Activated T-helper 1 cell treated with anti-CD3 and anti-CD28 coated beads, Interleukin-12 subunit alpha, Interleukin-12 subunit beta, Interleukin-2, Interleukin-4 antibody, amounts not matched to agents 30 ng/mL and 10 ng/mL and 1 ng/mL, durations not matched to agents 14 hours and 24 hours and 36 hours (primary cell): Measurements from ENCODE around the gene SACM1L. TPM values are rescaled to one million over a fixed set of nuclear protein-coding genes. Genes with fewer than 3 reads are reported as not detected.

ENCODE experiments used
- DNase-seq: peaks from one replicate; pipeline ENCODE4 v3.0.0; 2021; ENCODE audit warnings: low spot score
- H3K27ac Mint-ChIP-seq: one replicate; pipeline ENCODE4 v1.8.0; 2021; ENCODE audit warnings: mild to moderate bottlenecking, mixed read lengths
- H3K27me3 Mint-ChIP-seq: one replicate; pipeline ENCODE4 v1.8.0; 2022; ENCODE audit warnings: mild to moderate bottlenecking, moderate library complexity, mixed read lengths; ENCODE audit not compliant: insufficient read depth
- H3K36me3 Mint-ChIP-seq: one replicate; pipeline ENCODE4 v1.8.0; 2021; ENCODE audit warnings: low read depth, mixed read lengths
- H3K4me1 Mint-ChIP-seq: one replicate; pipeline ENCODE4 v1.8.0; 2021; ENCODE audit warnings: low read depth, mixed read lengths
- H3K4me3 Mint-ChIP-seq: one replicate; pipeline ENCODE4 v1.8.0; 2021; ENCODE audit warnings: mild to moderate bottlenecking, moderate library complexity, mixed read lengths
- H3K9me3 Mint-ChIP-seq: one replicate; pipeline ENCODE4 v1.8.0; 2021; ENCODE audit warnings: mixed read lengths
- intact Hi-C: fragments of 100-400 bp; cut with micrococcal nuclease; formaldehyde crosslinking; loops from one replicate; pipeline ENCODE4 v1.15.1; 2024
- total RNA-seq: library from RNA; stranded (reverse); gene quantifications from 2 replicates; pipeline ENCODE4 v1.2.3, GENCODE V29; 2022

SACM1L gene, protein sequence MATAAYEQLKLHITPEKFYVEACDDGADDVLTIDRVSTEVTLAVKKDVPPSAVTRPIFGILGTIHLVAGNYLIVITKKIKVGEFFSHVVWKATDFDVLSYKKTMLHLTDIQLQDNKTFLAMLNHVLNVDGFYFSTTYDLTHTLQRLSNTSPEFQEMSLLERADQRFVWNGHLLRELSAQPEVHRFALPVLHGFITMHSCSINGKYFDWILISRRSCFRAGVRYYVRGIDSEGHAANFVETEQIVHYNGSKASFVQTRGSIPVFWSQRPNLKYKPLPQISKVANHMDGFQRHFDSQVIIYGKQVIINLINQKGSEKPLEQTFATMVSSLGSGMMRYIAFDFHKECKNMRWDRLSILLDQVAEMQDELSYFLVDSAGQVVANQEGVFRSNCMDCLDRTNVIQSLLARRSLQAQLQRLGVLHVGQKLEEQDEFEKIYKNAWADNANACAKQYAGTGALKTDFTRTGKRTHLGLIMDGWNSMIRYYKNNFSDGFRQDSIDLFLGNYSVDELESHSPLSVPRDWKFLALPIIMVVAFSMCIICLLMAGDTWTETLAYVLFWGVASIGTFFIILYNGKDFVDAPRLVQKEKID
- 112 and 114 TPM in 2 replicates for total RNA-seq

DNA sequence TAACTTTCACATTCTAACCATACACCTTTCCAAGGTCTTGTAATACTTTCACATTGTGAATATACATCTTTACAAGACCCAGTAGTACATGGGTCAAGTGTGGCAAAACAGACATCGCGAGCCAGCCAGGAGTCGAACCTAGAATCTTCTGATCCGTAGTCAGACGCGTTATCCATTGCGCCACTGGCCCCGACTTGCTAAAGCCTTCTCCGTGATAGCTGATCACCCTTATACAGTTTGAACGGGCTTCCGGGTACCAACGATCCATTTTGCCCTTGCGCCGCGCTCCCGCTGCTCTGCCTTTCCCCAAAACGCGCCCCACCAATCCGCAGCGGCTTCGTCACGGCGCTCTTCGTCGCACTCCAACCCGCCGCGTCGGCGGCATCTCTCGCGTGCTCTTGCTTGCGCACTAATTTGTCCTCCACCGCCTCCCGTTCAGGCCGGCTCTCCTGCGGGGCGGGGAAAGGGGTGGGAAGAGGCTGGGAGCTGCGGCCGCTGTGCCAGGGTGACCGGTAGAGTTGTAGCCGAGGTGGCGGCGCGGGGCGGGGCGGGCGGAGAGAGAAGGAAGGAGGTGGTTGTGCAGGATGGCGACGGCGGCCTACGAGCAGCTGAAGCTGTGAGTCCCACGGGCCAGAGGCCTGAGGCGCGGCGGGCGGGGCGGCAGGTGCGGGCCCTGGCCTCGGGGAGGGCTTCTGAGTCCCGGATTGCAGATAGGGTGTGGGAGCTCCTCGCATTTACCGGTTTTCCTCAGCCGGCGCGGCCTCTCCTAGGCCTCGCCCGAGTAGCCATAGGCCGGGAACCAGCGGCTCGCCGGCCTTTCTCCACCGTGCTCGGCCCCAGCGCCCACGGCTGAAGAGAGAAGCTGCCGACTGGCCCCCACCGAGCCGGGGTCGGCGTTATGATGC is at the start of gene SACM1L:
SACM1L (plus strand) TSS at position 515 of the 905 bp plus-strand sequence; CDS start at position 585, 70 bp downstream.
- H3K4me1 Mint-ChIP-seq = peaks cover 59% of the 10 kb centered on the region
- H3K36me3 Mint-ChIP-seq = peaks cover 29% of the 10 kb centered on the region
- peaks cover 4% of the 10 kb centered on the region for H3K27me3 Mint-ChIP-seq
- intact Hi-C loops = loop anchor here (1.0 to 5.0 kb wide), 10 partner anchors 12 to 608 kb away; partner anchors contain the start of genes LARS2 and LIMD1
- peak within 1 kb of the TSS; percentile 95 for H3K4me3 Mint-ChIP-seq
- no peaks in the 10 kb centered on the region for H3K9me3 Mint-ChIP-seq
- H3K27ac Mint-ChIP-seq = peak within 1 kb of the TSS; percentile 100
- peak; percentile 96 for DNase-seq

DNA sequence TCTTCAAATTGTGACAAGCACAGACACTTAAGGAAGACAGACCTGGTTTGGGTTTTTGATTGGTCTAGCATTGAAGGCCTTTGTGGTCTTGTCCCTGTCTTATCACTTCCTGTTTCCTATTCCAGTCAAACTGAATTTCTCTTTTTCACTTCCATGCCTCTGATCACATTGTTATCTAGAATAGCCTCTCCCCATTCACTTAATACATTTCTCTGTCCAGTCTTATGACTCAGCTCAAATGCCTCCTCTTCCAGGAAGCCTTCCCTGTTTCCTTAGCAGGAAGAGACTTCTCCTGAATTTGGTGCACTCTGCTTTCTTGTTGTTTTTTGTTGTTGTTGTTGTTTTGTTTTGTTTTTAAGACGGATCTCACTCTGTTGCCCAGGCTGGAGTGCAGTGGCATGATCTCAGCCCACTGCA is 49.1 kb upstream of the SACM1L start:
- Mint-ChIP-seq H3K27ac (peak overlapping the region; percentile 1), H3K27me3 (no peaks in the 10 kb centered on the region), H3K36me3 (peaks cover 17% of the 10 kb centered on the region), H3K9me3 (no peaks in the 10 kb centered on the region), H3K4me1 (peaks cover 8% of the 10 kb centered on the region), H3K4me3 (no peak overlapping the region)
- intact Hi-C loops = no loop called here
- DNase-seq = no peak

DNA sequence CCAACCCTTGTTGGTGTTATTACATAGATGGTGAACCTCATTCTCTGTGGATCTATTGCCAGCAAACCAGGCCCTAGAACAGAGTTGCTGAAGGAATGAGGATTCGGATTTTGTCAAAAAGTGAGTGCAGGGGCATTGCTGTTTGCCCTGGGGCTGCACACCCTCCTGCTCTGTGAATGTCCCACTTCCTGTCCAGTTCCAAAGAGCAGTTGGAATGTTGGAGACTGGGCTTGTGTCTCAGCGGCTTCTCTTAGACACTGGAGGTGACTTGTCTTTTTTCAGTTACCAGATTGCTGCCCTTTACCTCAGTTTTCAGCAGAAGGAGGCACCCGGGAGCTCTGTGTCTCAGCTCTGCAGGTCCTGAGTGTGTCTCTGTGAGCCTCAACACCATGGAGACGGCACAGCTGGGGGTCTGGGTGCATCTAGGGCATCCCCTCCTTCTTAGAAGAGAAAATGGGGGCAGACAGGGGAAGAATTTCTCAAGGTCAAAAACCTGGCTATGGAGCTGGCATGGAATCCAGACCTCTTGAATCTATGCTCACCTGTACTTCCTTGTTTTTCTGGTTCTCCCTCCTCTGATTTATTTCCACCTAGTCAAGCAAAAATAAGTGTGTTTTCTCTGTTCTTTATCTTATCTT is 48.4 kb upstream of the SACM1L start:
- DNase-seq = no peak
- no peaks in the 10 kb centered on the region for H3K27me3 Mint-ChIP-seq
- H3K36me3 Mint-ChIP-seq = peaks cover 17% of the 10 kb centered on the region
- H3K4me1 Mint-ChIP-seq = peaks cover 8% of the 10 kb centered on the region
- intact Hi-C loops = no loop called here
- no peak overlapping the region for H3K4me3 Mint-ChIP-seq
- peak overlapping the region; percentile 8 for H3K27ac Mint-ChIP-seq
- no peaks in the 10 kb centered on the region for H3K9me3 Mint-ChIP-seq

DNA sequence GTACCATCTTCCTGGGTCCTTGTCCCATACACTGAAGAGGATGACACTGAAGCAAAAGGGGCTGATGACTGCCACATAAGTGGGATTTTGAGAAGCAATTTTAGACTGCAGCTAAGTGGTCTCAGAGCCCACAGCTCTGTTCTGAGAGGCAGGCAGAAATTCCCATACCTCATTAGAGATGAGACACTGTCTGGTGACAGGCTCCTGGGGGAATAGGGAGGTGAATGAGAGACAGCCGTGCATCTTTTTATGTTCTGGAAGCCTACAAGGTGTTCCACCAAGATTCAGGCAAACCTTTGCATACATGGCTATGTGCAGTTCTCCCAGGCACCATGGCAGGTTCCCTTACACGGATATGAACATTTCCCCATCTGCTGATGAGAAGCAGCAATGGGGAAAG is 47.4 kb upstream of the SACM1L start:
- Mint-ChIP-seq H3K27me3 (no peaks in the 10 kb centered on the region), H3K4me1 (peaks cover 8% of the 10 kb centered on the region), H3K36me3 (peaks cover 13% of the 10 kb centered on the region), H3K4me3 (no peak overlapping the region), H3K9me3 (no peaks in the 10 kb centered on the region), H3K27ac (no peak overlapping the region)
- intact Hi-C loops = no loop called here
- DNase-seq = no peak

DNA sequence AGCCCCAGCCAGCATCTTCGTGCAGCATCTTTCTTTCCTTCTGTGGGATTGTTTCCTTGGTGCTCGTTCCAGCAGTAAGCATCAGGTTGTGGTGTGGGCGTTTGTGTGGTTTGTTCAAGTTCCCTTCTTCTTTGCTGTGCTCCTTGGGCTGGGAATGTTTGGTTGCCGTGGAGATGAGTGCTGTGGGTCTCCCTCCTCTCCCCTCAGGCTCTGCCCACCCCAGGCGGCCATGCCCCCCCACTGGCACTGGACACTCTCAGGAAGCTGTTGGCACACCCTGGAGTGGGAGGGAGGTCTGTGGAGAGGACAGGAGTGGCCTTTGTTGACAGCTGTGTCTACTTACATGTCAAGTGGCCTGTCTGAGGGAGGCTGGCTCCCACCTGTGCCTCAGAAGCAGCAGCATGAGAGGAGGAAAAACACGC is 46.5 kb upstream of the SACM1L start:
- peak overlapping the region; percentile 13 for H3K27ac Mint-ChIP-seq
- DNase-seq = no peak

DNA sequence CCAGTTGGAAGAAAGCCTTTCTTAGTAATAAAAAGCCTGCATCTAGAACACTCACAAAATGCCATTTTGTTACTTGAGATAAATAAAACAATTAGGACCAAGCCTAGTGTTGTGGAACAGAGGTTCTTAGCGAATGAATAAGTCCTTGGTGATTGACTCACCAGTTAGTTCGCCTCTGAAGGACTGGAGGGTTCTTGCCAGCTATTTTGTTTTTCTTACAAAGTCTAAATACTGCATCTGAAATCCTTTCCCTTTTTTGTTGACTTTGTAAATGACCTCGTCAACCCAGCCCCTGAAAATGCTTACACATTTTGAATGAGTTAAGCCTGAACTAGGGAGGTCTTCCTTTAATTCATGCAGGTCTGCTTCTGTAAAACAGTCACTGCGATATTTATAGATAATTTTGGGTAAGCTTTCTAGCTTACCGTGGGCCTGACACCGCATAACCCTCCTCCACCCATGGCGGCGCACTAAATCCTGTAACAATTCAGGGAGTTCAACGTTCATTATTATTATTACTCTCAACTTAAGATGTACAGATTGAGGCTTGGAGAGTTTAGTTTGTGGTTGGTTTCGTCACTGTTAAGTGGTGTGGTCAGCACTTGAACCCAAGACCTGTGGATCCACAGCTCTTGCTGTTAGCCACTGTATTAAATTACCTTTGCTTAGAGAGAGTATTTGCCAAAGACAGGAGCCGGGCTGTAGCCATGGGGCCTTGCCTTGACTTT is 45.0 kb upstream of the SACM1L start:
- Mint-ChIP-seq H3K27me3 (no peaks in the 10 kb centered on the region), H3K36me3 (peaks cover 6% of the 10 kb centered on the region), H3K4me3 (no peak overlapping the region), H3K9me3 (no peaks in the 10 kb centered on the region), H3K4me1 (peaks cover 8% of the 10 kb centered on the region), H3K27ac (no peak overlapping the region)
- intact Hi-C loops = no loop called here
- no peak for DNase-seq

More for the DNA sequence above, 46.5 kb upstream of the SACM1L start:
- Mint-ChIP-seq H3K9me3 (no peaks in the 10 kb centered on the region), H3K27me3 (no peaks in the 10 kb centered on the region), H3K4me1 (peaks cover 8% of the 10 kb centered on the region), H3K36me3 (peaks cover 5% of the 10 kb centered on the region), H3K4me3 (no peak overlapping the region)
- intact Hi-C loops = no loop called here

DNA sequence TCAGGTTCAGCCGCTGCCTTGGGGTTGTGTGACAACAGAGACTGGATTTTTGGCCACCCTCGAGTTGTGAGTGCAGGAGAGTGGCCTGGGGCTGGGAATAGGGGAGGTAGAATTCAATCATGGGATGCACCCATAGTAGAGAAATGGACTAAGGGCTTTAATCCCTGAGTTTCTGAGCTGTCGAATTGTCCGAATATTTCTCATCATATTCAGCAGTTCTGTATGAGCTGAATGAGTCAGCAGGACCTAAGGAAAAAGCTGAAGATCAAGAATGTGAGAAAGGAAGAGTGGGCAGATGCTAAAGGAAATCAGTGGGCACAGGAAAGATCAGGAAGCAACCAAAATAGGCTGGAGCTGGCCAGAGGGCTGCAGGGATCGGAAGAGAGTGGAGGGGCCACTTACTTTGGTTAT is 44.4 kb upstream of the SACM1L start:
- Mint-ChIP-seq H3K27ac (no peak overlapping the region), H3K27me3 (no peaks in the 10 kb centered on the region), H3K9me3 (peaks cover 2% of the 10 kb centered on the region), H3K36me3 (peaks cover 7% of the 10 kb centered on the region), H3K4me3 (no peak overlapping the region), H3K4me1 (peaks cover 6% of the 10 kb centered on the region)
- no peak for DNase-seq
- intact Hi-C loops = no loop called here

DNA sequence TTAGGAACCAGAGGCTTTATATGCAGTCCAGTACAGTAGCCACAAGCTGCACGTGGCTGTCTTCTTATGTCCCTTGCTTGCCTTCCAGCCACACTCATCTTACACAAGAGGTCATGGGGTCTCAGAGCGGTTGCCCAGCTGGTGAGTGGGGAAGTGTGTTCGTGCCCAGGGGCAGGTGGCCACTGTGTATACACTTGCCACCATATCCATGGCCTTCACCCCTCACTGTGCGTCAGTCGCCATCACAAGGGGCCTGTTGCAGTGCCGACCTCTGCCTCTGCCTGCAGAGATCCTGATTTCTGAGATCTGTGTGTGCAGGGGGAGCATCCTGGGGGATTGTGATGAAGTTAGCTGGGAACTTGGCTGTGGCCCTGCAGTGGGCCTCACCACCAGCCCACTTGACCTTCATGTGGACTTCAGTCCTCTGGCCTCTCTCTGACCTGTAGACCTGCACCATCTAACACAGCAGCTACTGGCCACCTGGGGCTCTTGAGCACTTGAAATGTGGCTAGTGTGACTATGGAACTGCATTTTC is 43.1 kb upstream of the SACM1L start:
- Mint-ChIP-seq H3K36me3 (peaks cover 3% of the 10 kb centered on the region), H3K4me3 (no peak overlapping the region), H3K4me1 (peaks cover 3% of the 10 kb centered on the region), H3K27me3 (no peaks in the 10 kb centered on the region), H3K9me3 (peaks cover 3% of the 10 kb centered on the region), H3K27ac (no peak overlapping the region)
- intact Hi-C loops = no loop called here
- DNase-seq = no peak

DNA sequence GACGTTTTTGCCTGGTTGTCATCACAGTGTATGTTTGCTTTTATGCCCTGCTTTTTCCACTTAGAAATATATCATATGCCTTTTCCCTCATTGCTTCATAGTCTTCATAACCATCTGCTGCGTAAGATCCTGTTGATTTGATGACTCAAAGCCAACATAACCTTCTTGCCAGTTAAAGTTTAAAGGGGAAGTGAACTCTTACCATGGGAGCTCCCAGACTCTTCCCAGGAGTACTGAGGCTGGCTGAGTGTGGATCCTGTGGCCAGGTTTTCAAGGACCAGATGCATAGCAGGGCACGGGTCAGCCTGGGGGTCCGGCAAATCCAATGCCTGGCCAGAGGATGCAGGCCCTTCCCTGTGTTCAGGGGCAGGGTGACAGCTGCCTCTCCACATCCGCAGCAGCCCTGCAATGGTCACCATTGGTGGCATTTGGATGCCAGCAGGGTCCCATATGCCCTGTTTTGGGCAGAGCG is 42.0 kb upstream of the SACM1L start:
- DNase-seq = no peak
- Mint-ChIP-seq H3K4me1 (peaks cover 5% of the 10 kb centered on the region), H3K27me3 (no peaks in the 10 kb centered on the region), H3K36me3 (peaks cover 3% of the 10 kb centered on the region), H3K4me3 (no peak overlapping the region), H3K27ac (no peak overlapping the region), H3K9me3 (peaks cover 3% of the 10 kb centered on the region)
- intact Hi-C loops = no loop called here

DNA sequence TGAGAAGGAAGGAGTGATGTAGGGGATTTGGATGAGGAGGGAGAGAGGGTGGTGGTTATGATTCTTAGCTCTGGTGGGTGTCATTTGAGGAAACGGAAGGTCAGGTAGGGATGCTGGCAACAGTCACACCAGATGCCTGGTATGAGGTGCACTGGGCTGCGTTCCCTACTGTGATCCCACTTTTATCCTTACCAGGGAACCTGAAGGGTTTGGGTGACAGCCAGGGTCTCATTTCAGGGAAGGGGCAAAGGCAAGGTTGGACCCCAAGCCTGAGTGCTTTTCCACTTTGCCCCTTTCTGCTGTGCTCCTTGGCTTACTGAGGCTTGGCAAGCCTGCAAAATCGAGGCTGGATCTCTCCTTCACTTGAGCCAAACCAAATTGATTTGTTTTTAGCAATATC is 36.0 kb upstream of the SACM1L start:
- intact Hi-C loops = no loop called here
- DNase-seq = no peak
- Mint-ChIP-seq H3K4me1 (peaks cover 12% of the 10 kb centered on the region), H3K9me3 (peaks cover 3% of the 10 kb centered on the region), H3K27me3 (no peaks in the 10 kb centered on the region), H3K27ac (no peak overlapping the region), H3K4me3 (no peak overlapping the region), H3K36me3 (peaks cover 2% of the 10 kb centered on the region)

DNA sequence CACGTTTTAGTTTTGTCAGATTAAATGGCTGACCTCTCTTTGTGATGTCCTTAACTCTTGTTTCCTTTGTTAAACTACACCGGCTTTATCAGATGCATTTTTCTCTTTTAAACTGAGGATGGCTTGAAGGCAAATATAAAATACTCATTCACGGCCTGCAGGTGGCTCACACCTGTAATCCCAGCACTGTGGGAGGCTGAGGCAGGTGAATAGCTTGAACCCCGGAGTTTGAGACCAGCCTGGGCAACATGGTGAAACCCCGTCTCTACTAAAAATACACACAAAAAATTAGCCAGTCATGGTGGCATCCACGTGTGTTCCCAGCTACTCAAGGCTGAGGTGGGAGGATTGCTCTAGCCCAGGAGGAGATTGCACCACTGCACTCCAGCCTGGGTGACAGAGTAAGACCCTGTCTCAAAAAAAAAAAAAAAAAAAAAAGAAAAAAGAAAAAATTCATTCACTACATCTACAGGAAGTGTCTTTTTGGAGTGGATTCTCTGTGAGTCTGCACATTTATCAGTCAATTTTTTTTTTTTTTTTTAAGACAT is 34.7 kb upstream of the SACM1L start:
- Mint-ChIP-seq H3K27ac (no peak overlapping the region), H3K27me3 (no peaks in the 10 kb centered on the region), H3K4me1 (peaks cover 12% of the 10 kb centered on the region), H3K36me3 (peaks cover 1% of the 10 kb centered on the region), H3K4me3 (no peak overlapping the region), H3K9me3 (peaks cover 3% of the 10 kb centered on the region)
- DNase-seq = no peak
- intact Hi-C loops = no loop called here
